Neural crest cell (in vitro differentiated cells): ENCODE measurements around the gene FAM229B. TPM values are rescaled to one million over a fixed set of nuclear protein-coding genes. Genes with fewer than 3 reads are reported as not detected.

Experiments used
- DNase-seq: peaks from one replicate; pipeline ENCODE4 v3.0.0; 2021; ENCODE audit warnings: low read depth, mixed read lengths, low spot score
- H3K27ac Mint-ChIP-seq: one replicate; pipeline ENCODE4 v1.8.0; 2021; ENCODE audit warnings: mild to moderate bottlenecking, mixed read lengths; ENCODE audit not compliant: unreplicated experiment
- H3K27me3 Mint-ChIP-seq: 2 replicates; pipeline ENCODE4 v1.8.0; 2021; ENCODE audit warnings: low read depth, mild to moderate bottlenecking, mixed read lengths
- H3K36me3 Mint-ChIP-seq: 2 replicates; pipeline ENCODE4 v1.8.0; 2021; ENCODE audit warnings: low read depth, mild to moderate bottlenecking, mixed read lengths
- H3K4me1 Mint-ChIP-seq: 2 replicates; pipeline ENCODE4 v1.8.0; 2021; ENCODE audit warnings: mixed read lengths
- H3K4me3 Mint-ChIP-seq: one replicate; pipeline ENCODE4 v1.8.0; 2021; ENCODE audit warnings: mild to moderate bottlenecking, mixed read lengths
- H3K9me3 Mint-ChIP-seq: 2 replicates; pipeline ENCODE4 v1.8.0; 2021; ENCODE audit warnings: mixed read lengths
- total RNA-seq: library from RNA; stranded (reverse); gene quantifications from 2 replicates; pipeline ENCODE4 v1.2.1, GENCODE V29; 2021
- TF ChIP-seq, protein P1 (sequence below): fragments of 200-600 bp; sonication (generic); conservative IDR thresholded peaks from 2 replicates; pipeline ENCODE4 v1.5.0; 2021; ENCODE audit warnings: antibody characterized with exemption, mild to moderate bottlenecking

FAM229B gene
- total RNA-seq, 1 donor from 2014 or later, result 30.3 TPM

DNA sequence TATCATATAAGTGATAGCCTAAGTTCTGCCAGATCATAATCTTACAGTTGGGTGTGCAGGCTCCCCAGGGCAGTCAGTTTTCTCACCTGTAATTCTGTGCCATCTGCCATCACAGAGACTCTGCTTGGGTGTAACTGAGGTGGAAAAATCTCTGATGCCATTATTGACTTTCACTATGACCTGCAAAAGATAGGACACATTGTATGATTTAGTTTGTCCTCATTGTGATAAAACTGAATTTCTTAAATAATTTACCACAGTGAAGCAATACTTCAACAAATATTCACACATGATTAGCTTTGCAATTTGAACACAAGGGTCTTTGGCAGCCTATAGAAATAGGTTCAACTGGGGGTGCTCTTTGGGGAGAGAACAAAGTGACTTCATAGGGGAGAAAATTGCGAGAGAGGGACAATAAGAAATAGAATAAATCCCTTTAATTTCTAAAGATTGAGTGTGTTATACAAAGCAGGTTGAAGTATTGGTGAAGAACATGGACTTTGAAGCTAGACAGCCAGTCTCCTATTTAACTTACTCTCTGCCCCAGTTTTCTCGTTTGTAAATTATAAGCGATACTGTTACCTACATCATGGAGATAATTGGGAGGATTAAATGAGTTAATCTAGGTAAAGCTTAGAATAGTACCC lies 27.3 kb downstream of the FAM229B start:
- TF ChIP-seq, protein P1, sequence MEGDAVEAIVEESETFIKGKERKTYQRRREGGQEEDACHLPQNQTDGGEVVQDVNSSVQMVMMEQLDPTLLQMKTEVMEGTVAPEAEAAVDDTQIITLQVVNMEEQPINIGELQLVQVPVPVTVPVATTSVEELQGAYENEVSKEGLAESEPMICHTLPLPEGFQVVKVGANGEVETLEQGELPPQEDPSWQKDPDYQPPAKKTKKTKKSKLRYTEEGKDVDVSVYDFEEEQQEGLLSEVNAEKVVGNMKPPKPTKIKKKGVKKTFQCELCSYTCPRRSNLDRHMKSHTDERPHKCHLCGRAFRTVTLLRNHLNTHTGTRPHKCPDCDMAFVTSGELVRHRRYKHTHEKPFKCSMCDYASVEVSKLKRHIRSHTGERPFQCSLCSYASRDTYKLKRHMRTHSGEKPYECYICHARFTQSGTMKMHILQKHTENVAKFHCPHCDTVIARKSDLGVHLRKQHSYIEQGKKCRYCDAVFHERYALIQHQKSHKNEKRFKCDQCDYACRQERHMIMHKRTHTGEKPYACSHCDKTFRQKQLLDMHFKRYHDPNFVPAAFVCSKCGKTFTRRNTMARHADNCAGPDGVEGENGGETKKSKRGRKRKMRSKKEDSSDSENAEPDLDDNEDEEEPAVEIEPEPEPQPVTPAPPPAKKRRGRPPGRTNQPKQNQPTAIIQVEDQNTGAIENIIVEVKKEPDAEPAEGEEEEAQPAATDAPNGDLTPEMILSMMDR, result no peak
- no peak for DNase-seq
- Mint-ChIP-seq H3K9me3 (no peaks in the 10 kb centered on the region), H3K4me1 (peaks cover 1% of the 10 kb centered on the region), H3K27ac (no peak overlapping the region), H3K36me3 (peaks cover 3% of the 10 kb centered on the region), H3K4me3 (no peak overlapping the region), H3K27me3 (no peaks in the 10 kb centered on the region)

GRCh38 chr6:112116221-112116620 lies 28.8 kb downstream of the FAM229B start:
- no peak for DNase-seq

GRCh38 chr6:112117554-112117953 lies 30.2 kb downstream of the FAM229B start:
- peak overlapping the region; percentile 46 for H3K27ac Mint-ChIP-seq
- H3K27me3 Mint-ChIP-seq, result no peaks in the 10 kb centered on the region
- no peaks in the 10 kb centered on the region for H3K9me3 Mint-ChIP-seq
- H3K4me1 Mint-ChIP-seq, result no peaks in the 10 kb centered on the region
- TF ChIP-seq, protein P1, result no peak
- peaks cover 3% of the 10 kb centered on the region for H3K36me3 Mint-ChIP-seq
- no peak for DNase-seq
- H3K4me3 Mint-ChIP-seq, result no peak overlapping the region

More at GRCh38 chr6:112116221-112116620, 28.8 kb downstream of the FAM229B start:
- H3K9me3 Mint-ChIP-seq, result no peaks in the 10 kb centered on the region
- TF ChIP-seq, protein P1, result no peak
- no peaks in the 10 kb centered on the region for H3K4me1 Mint-ChIP-seq
- peaks cover 3% of the 10 kb centered on the region for H3K36me3 Mint-ChIP-seq
- H3K27ac Mint-ChIP-seq, result no peak overlapping the region
- no peak overlapping the region for H3K4me3 Mint-ChIP-seq
- H3K27me3 Mint-ChIP-seq, result no peaks in the 10 kb centered on the region

DNA sequence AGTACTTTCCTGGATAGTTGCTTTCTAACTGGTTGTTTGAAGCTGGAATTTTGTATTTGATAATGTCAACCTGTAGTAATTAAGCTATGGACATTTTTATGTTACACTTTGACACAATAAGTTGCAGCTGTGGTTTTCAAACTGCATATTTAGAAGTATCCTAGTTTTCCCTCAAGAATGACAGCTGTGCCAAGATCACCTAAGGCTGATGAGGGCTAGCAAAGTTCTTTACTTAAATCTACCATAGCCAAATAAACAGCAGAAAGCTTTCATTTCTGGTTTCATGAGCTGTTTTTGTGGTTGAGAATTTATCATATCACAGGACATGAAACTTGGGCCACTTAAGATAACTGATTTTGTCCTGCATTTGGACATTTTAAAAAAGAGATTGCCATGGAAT lies 30.6 kb downstream of the FAM229B start:
- Mint-ChIP-seq H3K27ac (no peak overlapping the region), H3K4me3 (no peak overlapping the region), H3K27me3 (no peaks in the 10 kb centered on the region), H3K36me3 (peaks cover 3% of the 10 kb centered on the region), H3K4me1 (no peaks in the 10 kb centered on the region), H3K9me3 (no peaks in the 10 kb centered on the region)
- no peak for DNase-seq
- TF ChIP-seq, protein P1, result no peak

DNA sequence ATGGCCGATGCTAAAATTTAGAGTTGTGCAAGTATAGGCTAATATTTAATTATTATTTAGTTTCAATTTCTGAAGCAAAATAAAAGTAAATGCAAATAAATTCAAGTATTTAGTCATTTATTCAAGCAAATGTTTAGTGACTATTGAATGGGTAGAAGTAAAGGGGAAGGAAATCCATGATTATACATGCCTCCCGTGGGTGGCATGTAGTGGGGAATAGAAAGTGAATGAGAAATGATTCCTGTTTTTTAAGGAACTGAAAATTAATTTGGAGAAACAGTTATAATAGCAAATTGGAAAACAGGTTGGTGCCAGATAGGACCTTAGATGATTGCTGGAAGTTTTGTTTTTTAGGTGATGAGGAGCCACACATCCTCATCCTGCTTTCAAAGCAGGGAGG lies 35.4 kb downstream of the FAM229B start:
- no peak overlapping the region for H3K4me3 Mint-ChIP-seq
- no peak for DNase-seq
- H3K9me3 Mint-ChIP-seq, result no peaks in the 10 kb centered on the region
- H3K27me3 Mint-ChIP-seq, result no peaks in the 10 kb centered on the region
- H3K27ac Mint-ChIP-seq, result no peak overlapping the region
- H3K36me3 Mint-ChIP-seq, result peaks cover 5% of the 10 kb centered on the region
- no peaks in the 10 kb centered on the region for H3K4me1 Mint-ChIP-seq
- TF ChIP-seq, protein P1, result no peak
